GM19455 (cell line): Measurements from ENCODE around the gene CDC34.

ENCODE experiments used
- ATAC-seq: cut with Tn5 transposase; IDR thresholded peaks from one replicate; pipeline ENCODE4 v1.9.1; 2021; ENCODE audit not compliant: unreplicated experiment

CDC34 gene

GRCh38 chr19:540867-541637, 9.5 kb downstream of the CDC34 start:
- ATAC-seq, result no peak

- ATAC-seq, result no peak
Measured at GRCh38 chr19:541699-542098, 10.1 kb downstream of the CDC34 start.

- ATAC-seq, result no peak
Measured at GRCh38 chr19:542173-542866, 10.8 kb downstream of the CDC34 start.

- ATAC-seq, result no peak
Measured at GRCh38 chr19:543910-544608, 12.5 kb downstream of the CDC34 start, which contains the start of gene GZMM. Gene GZMM, plus strand, starts transcription at chr19:544053. Its CDS starts 19 bp downstream, at chr19:544072.

GRCh38 chr19:547117-547516, 15.6 kb downstream of the CDC34 start:
- no peak for ATAC-seq

GRCh38 chr19:547836-548720, 16.5 kb downstream of the CDC34 start:
- ATAC-seq, result no peak

- no peak for ATAC-seq
Measured at GRCh38 chr19:548886-549830, 17.6 kb downstream of the CDC34 start.

GRCh38 chr19:554817-555216, 23.3 kb downstream of the CDC34 start:
- no peak for ATAC-seq

GRCh38 chr19:555474-555808, 23.9 kb downstream of the CDC34 start:
- ATAC-seq, result no peak

GRCh38 chr19:556611-557382, 25.2 kb downstream of the CDC34 start:
- ATAC-seq, result no peak

GRCh38 chr19:558770-559439, 27.3 kb downstream of the CDC34 start:
- ATAC-seq, result no peak

- no peak for ATAC-seq
Measured at GRCh38 chr19:560121-560520, 28.6 kb downstream of the CDC34 start.

- no peak for ATAC-seq
Measured at GRCh38 chr19:566403-566802, 34.8 kb downstream of the CDC34 start.

GRCh38 chr19:566844-567243, 35.3 kb downstream of the CDC34 start:
- ATAC-seq, result no peak

GRCh38 chr19:567296-567900, 35.8 kb downstream of the CDC34 start:
- ATAC-seq, result no peak

- ATAC-seq, result no peak
Measured at GRCh38 chr19:570251-570686, 38.7 kb downstream of the CDC34 start.

GRCh38 chr19:570937-571565, 39.5 kb downstream of the CDC34 start:
- ATAC-seq, result no peak

GRCh38 chr19:571566-571974, 40.0 kb downstream of the CDC34 start:
- no peak for ATAC-seq
